HG03045 (cell line): ENCODE results near the gene RASGEF1C.
"Not testable (repeated sequence)": the region's sequence is repeated elsewhere in the genome, so short reads cannot be mapped to it uniquely, and the experiment has no call there.

Experiments used
- ATAC-seq: cut with Tn5 transposase; IDR thresholded peaks from one replicate; pipeline ENCODE4 v1.9.1; 2021; ENCODE audit warnings: mild to moderate bottlenecking, moderate library complexity; ENCODE audit not compliant: unreplicated experiment

The RASGEF1C gene

DNA sequence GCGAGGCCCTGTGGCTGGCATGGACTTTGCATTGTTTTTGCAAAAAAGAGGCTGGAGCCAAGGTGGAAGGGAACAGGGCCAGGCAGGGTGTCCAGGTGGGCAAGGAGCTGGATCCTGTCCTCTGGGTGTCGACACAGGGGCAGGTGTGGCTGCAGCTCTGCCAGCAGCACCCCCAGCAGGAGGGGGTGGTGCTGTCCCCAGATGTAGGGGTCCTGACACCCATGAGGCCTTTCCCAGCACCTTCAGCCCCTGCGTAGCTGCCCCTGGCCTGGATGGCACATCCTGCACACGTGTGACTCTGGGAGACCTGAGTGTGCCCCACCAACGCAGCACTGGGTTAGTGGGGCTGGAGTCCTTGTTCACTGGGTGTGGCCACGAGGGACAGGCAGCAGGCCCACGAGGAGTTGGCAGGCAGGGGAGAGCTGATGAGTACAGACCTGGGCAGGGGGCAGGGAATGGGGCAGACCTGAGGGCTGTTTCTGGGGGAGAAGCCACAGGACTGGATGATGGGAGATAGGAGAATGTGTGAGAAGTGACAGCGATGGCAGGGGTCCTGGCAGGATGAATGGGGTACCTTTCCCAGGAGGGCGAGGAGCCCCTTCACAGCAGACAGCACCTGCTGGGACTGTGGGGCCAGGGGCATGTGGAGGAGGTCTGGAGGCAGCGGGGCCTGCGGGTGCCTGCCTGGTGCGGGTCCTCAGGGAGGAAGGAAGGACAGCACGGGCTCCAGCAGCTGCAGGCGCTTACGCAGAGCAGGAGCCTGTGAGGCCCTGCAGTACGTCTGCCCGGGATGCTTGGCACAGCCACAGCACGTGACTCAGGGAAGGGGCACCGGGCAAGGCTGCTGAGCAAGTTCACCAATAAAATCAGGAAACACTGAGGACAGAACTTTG lies 3.6 kb upstream of the RASGEF1C start:
- no peak for ATAC-seq

GRCh38 chr5:180211761-180212035 lies 2.7 kb upstream of the RASGEF1C start:
- no peak for ATAC-seq

DNA sequence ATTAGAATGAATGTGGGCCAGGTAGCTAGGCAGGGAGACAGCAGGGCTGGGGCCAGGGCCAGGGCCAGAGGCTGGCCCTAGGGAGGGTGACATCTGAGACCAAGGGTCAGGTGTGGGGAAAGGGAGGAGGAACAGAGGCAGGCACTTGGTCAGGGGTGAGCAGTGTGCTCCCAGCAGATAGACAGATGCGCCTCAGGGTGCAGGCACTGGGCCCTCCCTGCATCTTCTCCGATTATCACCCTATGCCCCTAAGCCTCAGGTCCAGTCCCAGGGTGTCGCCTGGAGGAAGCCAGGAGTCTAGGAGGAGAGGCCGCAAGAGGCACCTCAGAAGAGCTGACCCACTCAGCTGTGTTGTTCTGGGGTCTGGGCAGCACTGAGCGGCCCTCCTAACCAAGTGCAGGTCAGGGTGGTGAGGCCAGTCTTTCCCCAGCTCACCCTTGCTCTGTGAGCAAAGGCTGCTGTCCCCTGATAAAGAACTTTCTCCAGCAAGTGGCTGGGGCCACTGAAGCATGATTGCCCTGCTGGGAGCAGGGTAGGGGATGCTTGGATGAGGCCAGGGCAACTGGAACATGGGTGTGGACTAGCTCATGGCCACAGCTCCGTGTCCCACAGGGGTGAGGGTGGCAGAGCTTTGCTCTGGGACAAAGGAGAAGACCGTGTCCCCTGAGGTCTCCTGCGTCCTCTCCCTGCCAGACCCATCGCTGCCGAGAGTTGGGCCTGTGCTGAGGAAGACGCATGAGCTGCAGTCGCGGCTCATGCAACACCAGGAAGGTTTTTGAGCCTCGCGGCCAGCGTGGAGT lies 2.1 kb upstream of the RASGEF1C start:
- no peak for ATAC-seq

DNA sequence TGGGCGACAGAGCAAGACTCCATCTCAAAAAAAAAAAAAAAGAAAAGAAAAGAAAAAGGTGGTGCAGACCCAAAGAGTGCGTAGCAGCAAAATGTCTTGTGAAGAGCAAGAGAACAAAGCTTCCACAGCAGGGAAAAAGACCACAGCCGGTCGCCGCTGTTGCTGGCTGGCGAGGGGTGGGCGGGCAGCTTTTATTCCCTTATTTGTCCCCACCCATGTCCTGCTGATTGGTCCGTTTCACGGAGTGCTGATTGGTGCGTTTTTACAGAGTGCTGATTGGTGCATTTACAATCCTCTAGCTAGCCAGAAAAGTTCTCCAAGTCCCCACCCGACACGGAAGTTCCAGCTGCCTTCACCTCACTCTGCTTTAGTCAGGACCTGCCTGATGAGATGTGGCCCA lies 1.1 kb upstream of the RASGEF1C start:
- not testable (repeated sequence) for ATAC-seq

DNA sequence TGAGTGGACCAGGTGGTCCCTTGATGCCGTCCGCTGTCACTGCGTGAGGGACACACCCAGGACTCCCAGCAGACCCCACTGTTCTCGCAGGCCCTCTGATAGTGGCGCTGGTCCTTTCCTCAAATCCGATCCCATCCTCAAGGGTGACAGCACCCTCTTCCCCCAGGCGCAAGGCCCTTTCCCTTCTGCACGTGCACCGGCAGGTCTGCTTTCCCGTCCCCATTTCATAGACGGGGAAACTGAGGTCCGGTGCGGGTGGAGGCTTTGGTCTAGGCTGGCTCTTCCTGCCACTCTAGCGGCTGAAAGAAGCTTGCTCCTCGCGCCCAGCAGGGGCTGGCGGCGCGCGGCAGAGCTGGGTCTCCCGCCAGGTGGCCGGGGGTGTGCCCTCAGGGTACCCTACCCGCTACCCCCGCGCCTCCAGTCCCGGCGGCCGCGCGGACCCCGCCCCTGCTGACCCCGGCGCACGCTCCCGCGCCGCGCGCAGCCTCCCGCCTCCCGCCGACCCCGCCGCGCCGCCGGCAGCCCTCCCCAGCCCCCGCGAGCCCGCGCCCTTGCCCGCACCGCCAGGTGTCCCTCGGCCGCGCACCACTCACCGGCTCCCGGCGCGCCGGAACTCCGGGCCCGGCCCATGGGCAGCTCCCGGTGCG lies 453 bp downstream of the RASGEF1C start:
- no peak for ATAC-seq

- ATAC-seq = no peak
Measured at GRCh38 chr5:180208038-180208434, 975 bp downstream of the RASGEF1C start.

GRCh38 chr5:180207593-180207992 lies 1.4 kb downstream of the RASGEF1C start:
- ATAC-seq = no peak

GRCh38 chr5:180206993-180207392 lies 2.0 kb downstream of the RASGEF1C start:
- ATAC-seq = no peak

GRCh38 chr5:180205916-180206315 lies 3.1 kb downstream of the RASGEF1C start:
- no peak for ATAC-seq

GRCh38 chr5:180204276-180204819 lies 4.7 kb downstream of the RASGEF1C start:
- no peak for ATAC-seq

GRCh38 chr5:180202939-180203573 lies 6.0 kb downstream of the RASGEF1C start:
- no peak for ATAC-seq

DNA sequence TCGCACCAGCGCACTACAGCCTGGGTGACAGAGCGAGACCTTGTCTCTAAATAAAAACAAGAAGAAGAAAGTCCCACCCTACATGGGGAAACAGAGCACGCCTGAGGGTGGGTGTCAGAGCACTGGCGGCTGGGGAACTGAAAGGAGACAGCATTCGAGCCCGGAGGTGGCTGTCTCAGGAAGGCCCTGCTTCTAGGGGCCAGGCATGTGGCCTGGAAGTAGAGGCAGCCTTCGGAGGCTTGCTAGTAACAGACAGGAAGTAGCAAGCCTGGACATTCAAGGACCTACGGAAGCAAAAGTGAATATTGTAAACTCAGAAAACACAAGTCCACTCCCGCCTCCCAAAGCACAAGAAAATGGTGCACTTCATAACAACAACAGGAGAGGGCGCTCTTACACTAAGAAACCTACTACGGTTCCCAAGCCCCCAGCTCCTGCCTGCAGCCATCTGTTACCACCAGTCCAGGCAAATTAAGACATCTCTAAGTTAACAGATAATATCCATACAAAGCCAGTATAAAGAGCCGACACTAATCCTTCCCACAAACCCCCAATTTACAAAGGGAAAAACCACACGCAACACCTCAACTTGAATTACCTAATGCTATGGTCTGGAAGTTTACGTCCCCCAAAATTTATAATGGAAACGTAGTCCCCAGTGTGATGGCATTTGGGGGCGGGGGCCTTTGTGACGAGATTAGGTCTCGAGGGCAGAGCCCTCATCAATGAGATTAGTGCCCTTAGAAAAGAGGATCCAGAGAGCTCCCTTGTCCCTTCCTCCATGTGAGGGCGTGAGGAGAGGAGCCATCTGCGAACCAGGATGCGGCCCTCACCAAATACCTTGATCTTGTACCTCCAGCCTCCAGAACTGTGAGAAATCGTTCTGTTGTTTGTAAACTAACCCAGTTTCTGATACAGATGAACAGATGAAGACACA lies 7.7 kb downstream of the RASGEF1C start:
- no peak for ATAC-seq

- ATAC-seq = no peak
Measured at GRCh38 chr5:180199390-180199789, 9.6 kb downstream of the RASGEF1C start.

GRCh38 chr5:180198208-180198607 lies 10.8 kb downstream of the RASGEF1C start:
- no peak for ATAC-seq

- ATAC-seq = no peak
Measured at GRCh38 chr5:180197016-180197702, 11.9 kb downstream of the RASGEF1C start.

DNA sequence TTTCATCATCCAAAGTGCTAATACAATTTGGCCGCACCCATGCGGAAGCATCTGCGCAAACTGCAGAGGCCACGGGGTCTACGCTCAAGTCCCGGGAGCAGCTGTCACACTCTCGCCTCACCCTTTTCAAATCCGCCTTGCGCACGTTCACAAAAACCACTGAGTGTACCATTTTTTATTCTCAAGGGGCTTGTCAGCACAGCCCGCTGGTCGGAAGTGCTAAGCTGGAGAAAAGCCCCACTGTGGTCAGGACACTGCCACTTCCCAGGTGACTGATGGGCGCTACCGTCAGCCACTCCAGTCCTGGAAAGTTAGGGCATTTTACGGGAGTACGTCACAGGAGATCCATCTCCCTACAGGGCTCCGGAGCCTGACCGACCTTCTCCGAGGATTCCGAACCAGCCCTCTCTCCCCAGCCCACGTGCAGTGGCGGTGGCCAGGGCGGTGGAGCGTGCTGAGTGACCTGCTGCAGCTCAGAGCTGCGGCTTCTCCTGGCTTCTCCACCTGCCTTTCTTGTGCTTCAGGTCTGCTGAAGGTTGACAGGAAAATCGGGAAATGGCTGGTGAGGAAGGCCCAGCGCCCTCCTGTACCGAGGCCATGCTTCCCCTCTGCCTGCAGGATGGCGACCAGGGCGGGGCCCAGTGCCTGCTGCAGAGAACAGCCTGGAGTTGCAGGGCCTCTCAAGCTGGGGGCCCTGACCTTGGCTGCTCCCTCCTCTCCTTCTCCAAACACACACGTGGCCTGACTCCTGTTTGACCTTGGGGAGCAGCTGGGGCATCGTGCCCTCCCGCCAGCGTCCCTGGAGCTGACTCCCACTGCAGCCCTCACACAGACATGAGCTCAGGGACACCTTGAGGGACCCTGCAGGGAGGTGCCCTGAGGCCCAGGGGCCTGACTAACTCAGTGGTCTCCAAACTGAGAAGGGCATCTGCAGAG lies 14.3 kb downstream of the RASGEF1C start:
- no peak for ATAC-seq

DNA sequence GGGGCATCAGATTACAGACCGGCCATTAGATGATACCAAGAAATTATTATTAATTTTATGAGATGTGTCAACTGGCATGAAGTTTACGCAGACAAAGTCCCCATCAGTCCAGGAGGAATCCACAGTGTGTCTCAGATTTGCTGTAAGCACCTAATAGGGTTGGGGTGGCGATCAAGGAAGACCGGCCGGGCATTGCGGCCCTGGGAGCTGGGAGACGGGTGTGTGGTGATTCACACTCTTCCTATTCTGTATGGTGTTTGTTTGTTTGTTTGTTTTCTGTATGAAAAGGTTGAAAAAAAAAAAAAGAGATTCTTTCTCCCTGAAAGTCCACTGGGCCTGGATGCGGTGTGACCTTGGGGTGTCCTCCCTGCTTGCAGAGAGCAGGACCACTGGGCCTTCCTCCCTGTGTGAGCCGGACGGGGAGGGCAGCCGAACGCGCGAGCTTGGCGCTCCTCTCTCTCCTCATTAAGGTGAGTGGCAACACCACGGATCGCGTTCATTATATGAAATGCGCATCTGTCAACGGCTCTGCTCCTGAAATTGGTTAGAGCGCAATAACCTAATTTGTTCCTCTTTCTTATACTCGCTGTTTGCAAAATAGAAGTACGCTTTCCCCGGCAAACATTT lies 15.1 kb downstream of the RASGEF1C start:
- ATAC-seq = no peak

DNA sequence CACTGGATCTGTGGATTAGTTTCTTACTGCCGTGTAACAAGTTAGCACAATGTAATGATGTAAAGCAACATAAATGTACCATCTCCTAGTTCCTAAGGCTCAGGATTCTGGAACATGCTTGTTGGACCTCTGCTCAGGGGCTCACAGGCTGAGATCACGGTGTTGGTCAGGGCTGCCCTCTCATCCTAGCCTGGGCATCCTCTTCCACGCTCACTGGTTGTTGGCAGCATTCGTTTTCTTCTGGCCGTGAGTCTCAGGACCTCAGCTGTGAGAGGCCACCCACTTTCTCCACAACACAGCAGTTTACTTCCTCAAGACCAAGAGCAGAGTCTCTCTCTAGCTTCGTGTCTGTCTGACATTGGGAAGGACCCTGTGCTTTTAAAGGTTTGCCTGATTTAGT lies 17.3 kb downstream of the RASGEF1C start:
- no peak for ATAC-seq
